ENCODE results near the gene CLCN3. TPM values are rescaled to one million over a fixed set of nuclear protein-coding genes. Genes with fewer than 3 reads are reported as not detected.

CLCN3 gene
- total RNA-seq, 4 donors from 2014 or later, result 28.8 to 45.4 (median 37.7) TPM

DNA sequence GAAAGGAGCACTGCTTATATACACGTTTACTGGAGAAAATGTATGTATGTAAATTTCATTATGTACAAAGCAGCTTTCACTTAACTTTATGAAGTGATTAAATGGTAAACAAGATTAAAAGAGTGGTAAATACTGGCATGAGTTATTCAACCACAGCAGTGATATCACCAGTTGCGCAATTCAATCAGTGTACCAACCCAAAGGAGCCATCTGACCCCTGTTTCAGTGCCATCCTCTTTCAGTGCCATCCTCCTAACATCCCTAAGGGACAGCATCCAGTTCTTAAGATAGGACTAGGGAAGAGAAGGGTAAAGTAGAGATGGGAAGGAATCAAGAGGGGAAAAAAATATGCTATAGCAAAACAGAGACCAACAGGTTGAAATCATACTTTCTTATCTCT, 121.2 kb downstream of the CLCN3 start:
- H3K27me3 ChIP-seq, result no peaks in the 10 kb centered on the region
- H3K4me3 ChIP-seq, result no peak overlapping the region
- no peak for DNase-seq (ENCODE audit: low spot score in 2 of 2)
- H3K9me3 ChIP-seq, result no peaks in the 10 kb centered on the region
- TF ChIP-seq, protein P1, sequence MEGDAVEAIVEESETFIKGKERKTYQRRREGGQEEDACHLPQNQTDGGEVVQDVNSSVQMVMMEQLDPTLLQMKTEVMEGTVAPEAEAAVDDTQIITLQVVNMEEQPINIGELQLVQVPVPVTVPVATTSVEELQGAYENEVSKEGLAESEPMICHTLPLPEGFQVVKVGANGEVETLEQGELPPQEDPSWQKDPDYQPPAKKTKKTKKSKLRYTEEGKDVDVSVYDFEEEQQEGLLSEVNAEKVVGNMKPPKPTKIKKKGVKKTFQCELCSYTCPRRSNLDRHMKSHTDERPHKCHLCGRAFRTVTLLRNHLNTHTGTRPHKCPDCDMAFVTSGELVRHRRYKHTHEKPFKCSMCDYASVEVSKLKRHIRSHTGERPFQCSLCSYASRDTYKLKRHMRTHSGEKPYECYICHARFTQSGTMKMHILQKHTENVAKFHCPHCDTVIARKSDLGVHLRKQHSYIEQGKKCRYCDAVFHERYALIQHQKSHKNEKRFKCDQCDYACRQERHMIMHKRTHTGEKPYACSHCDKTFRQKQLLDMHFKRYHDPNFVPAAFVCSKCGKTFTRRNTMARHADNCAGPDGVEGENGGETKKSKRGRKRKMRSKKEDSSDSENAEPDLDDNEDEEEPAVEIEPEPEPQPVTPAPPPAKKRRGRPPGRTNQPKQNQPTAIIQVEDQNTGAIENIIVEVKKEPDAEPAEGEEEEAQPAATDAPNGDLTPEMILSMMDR (IDR thresholded peaks at IDR 0.05), result no peak
- TF ChIP-seq POLR2A (IDR thresholded peaks at IDR 0.05) (no peak), EP300 (IDR thresholded peaks at IDR 0.05) (no peak)
- 90 to 96% methylated on average over 2 of the region's 2 CpGs for WGBS, 2 donors
- peaks cover 0 to 11% (median 0%) of the 10 kb centered on the region in 4 donors for H3K4me1 ChIP-seq
- no peak overlapping the region for H3K27ac ChIP-seq
- peaks cover 0 to 30% (median 0%) of the 10 kb centered on the region in 3 donors for H3K36me3 ChIP-seq

DNA sequence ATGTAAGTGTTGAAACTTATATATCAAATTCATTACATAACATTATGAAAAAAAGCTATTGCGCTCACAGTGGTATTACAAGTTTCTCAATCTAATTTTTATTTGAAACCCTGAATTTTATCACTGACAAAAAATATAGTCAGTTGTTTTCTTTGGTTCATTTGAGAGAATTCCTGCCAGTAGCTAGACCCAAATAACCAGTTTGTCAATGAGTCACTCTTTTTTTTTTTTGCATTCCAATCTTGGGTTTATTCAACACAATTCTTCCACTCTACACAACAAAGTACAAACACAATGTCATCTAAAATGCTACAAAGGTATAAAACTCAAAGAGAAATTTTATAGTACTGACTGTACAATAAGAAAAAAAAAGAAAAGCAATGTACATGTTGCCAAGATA, 124.2 kb downstream of the CLCN3 start:
- no peak overlapping the region for H3K4me3 ChIP-seq
- H3K36me3 ChIP-seq, result peaks cover 0 to 32% (median 0%) of the 10 kb centered on the region in 3 donors
- 96 to 98% methylated on average over 1 of the region's 1 CpG for WGBS, 2 donors
- H3K27ac ChIP-seq, result peak overlapping the region in 1 of 4 donors; percentile 86
- TF ChIP-seq, protein P1 (IDR thresholded peaks at IDR 0.05), result no peak
- TF ChIP-seq POLR2A (IDR thresholded peaks at IDR 0.05) (no peak), EP300 (IDR thresholded peaks at IDR 0.05) (no peak)
- no peaks in the 10 kb centered on the region for H3K27me3 ChIP-seq
- DNase-seq (ENCODE audit: low spot score in 2 of 2), result no peak
- peaks cover 0 to 11% (median 0%) of the 10 kb centered on the region in 4 donors for H3K4me1 ChIP-seq
- no peaks in the 10 kb centered on the region for H3K9me3 ChIP-seq

DNA sequence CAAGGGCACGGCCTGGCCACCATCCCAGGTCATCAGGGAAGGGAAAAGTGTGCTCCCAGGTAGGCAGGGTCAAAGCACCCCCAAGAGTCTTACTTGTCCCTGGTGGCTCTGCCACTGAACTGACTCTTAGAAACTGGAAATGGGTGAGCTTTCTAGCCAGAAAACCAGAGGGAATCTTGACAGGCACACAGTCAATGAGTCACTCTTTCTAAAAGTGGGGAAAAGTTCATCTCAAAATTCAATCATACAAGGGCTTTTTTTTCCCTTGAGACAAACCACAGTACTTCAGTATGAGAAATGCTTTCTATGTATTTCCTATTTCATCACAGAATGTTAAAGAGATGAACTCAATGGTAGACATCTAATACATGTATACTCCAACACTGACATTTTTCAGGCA, 124.9 kb downstream of the CLCN3 start:
- Histone ChIP-seq H3K9me3 (no peaks in the 10 kb centered on the region), H3K27ac (peak overlapping the region in 2 of 4 donors; percentile 58 to 86), H3K4me1 (peaks cover 0 to 11% (median 0%) of the 10 kb centered on the region in 4 donors), H3K4me3 (no peak overlapping the region), H3K36me3 (peaks cover 0 to 34% (median 4%) of the 10 kb centered on the region in 3 donors), H3K27me3 (no peaks in the 10 kb centered on the region)
- 95 to 100% methylated on average over 1 of the region's 1 CpG for WGBS, 2 donors
- no peak for TF ChIP-seq EP300 (IDR thresholded peaks at IDR 0.05)
- no peak for TF ChIP-seq POLR2A (IDR thresholded peaks at IDR 0.05)
- TF ChIP-seq, protein P1 (IDR thresholded peaks at IDR 0.05), result no peak
- DNase-seq (ENCODE audit: low spot score in 2 of 2), result no peak

DNA sequence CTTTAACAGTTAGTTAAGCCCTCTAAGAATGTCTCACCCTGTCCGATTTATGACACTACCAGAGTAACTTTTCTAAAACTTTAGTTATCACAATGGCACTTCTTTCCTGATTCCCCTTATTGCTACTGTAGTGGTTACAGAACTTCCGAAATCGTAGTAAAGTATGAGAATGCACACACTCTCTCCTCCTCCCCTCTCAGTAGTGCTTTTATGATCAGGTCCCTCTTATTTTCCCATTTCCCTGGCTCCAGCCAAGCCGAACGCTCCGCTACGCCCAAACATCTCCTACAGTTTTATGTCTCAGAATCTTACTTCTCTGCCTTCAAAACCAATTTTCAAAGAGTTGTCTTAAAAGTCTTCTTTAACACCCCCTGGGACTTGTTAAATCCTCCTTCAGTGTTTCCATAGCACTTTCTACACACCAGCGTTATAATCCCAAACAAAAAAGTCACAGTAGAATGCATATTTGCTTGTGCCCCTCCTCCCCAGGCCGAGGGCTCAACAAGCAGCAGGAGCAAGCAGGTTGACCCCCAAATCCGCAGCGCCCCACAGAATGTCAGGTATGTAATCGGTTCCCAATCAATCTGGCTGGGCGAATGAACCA, 136.7 kb downstream of the CLCN3 start:
- Histone ChIP-seq H3K4me1 (peaks cover 0 to 25% (median 15%) of the 10 kb centered on the region in 4 donors), H3K27me3 (no peaks in the 10 kb centered on the region), H3K27ac (peak overlapping the region in 3 of 4 donors; percentile 48 to 70 (median 69)), H3K36me3 (peaks cover 0 to 15% (median 0%) of the 10 kb centered on the region in 3 donors), H3K4me3 (peak overlapping the region; percentile 61 to 78 (median 64)), H3K9me3 (no peaks in the 10 kb centered on the region)
- 1 to 2% methylated on average over 13 of the region's 13 CpGs for WGBS, 2 donors
- TF ChIP-seq EP300 (IDR thresholded peaks at IDR 0.05) (no peak), POLR2A (IDR thresholded peaks at IDR 0.05) (no peak)
- TF ChIP-seq, protein P1 (IDR thresholded peaks at IDR 0.05), result no peak
- no peak for DNase-seq (ENCODE audit: low spot score in 2 of 2)

GRCh38 chr4:169757575-169758184, 137.3 kb downstream of the CLCN3 start, which contains the start of gene HPF1:
Gene HPF1, minus strand, starts transcription at chr4:169757944. Its CDS starts 67 bp downstream, at chr4:169757877.
- TF ChIP-seq EP300 (IDR thresholded peaks at IDR 0.05) (peak; percentile 68 to 77), POLR2A (IDR thresholded peaks at IDR 0.05) (peak; percentile 39 to 60)
- TF ChIP-seq, protein P1 (IDR thresholded peaks at IDR 0.05), result no peak
- 0 to 1% methylated on average over 30 to 46 of the region's 46 CpGs for WGBS, 2 donors
- H3K4me3 ChIP-seq, result peak within 1 kb of the TSS; percentile 61 to 78 (median 64)
- H3K27me3 ChIP-seq, result no peaks in the 10 kb centered on the region
- H3K9me3 ChIP-seq, result no peaks in the 10 kb centered on the region
- DNase-seq (ENCODE audit: low spot score in 2 of 2), result peak; percentile 90 to 94
- peaks cover 0 to 25% (median 15%) of the 10 kb centered on the region in 4 donors for H3K4me1 ChIP-seq
- peak within 1 kb of the TSS; percentile 48 to 70 (median 66) for H3K27ac ChIP-seq
- peaks cover 0 to 9% (median 0%) of the 10 kb centered on the region in 3 donors for H3K36me3 ChIP-seq
